HepG2 (cell line): ENCODE results near the gene EMP2. TPM values are rescaled to one million over a fixed set of nuclear protein-coding genes. Genes with fewer than 3 reads are reported as not detected.
A peak's percentile ranks its signal among the peaks of the same experiment; 100 is the strongest.

ENCODE experiments used
- AKAP8 ChIP-seq: sonication (generic); formaldehyde crosslinking; IDR thresholded peaks from 2 replicates; pipeline ENCODE4 v1.5.1; 2020; ENCODE audit warnings: mild to moderate bottlenecking, missing genetic modification reagents
- CCAR2 ChIP-seq: fragments of 200-400 bp; formaldehyde crosslinking; optimal IDR thresholded peaks from 2 replicates; pipeline ENCODE3; 2018; ENCODE audit warnings: low read depth, mild to moderate bottlenecking, low read length, moderate library complexity
- CEBPB ChIP-seq: IDR thresholded peaks from 2 replicates; pipeline ENCODE4 v1.6.1; 2011; ENCODE audit warnings: low read depth, low read length, improper control_type of control experiment, borderline replicate concordance
- DPF2 ChIP-seq: sonication (generic); formaldehyde crosslinking; IDR thresholded peaks from 2 replicates; pipeline ENCODE4 v1.4.0; 2020; ENCODE audit warnings: mild to moderate bottlenecking, low read depth, missing genetic modification reagents, borderline replicate concordance
- EHMT2 ChIP-seq: fragments of 200-600 bp; sonication (generic); IDR thresholded peaks from 2 replicates; pipeline ENCODE4 v1.7.0; 2017; ENCODE audit warnings: antibody characterized with exemption, low read depth, low read length, borderline replicate concordance
- HMG20B ChIP-seq: conservative IDR thresholded peaks from 2 replicates; pipeline ENCODE4 v1.6.1; 2016; ENCODE audit warnings: missing genetic modification reagents, missing compliant biosample characterization
- MEIS2 ChIP-seq: sonication (generic); formaldehyde crosslinking; IDR thresholded peaks from 2 replicates; pipeline ENCODE4 v1.9.0; 2021; ENCODE audit warnings: mild to moderate bottlenecking, missing genetic modification reagents
- MIER2 ChIP-seq: IDR thresholded peaks from 2 replicates; pipeline ENCODE4 v1.6.1; 2016; ENCODE audit warnings: missing biosample characterization, missing genetic modification reagents
- MIER3 ChIP-seq: IDR thresholded peaks from 2 replicates; pipeline ENCODE4 v1.6.1; 2016; ENCODE audit warnings: missing compliant biosample characterization, borderline replicate concordance
- NR2F2 ChIP-seq: IDR thresholded peaks from 2 replicates; pipeline ENCODE4 v1.6.1; 2012; ENCODE audit warnings: low read depth, inconsistent platforms, borderline replicate concordance
- PRPF4 ChIP-seq: fragments of 200-400 bp; formaldehyde crosslinking; IDR thresholded peaks from 2 replicates; pipeline ENCODE4 v1.6.1; 2016; ENCODE audit warnings: low read length, low read depth; ENCODE audit not compliant: poor library complexity, severe bottlenecking
- RAD51 ChIP-seq: fragments of 450-650 bp; IDR thresholded peaks from 2 replicates; pipeline ENCODE4 v1.6.1; 2016; ENCODE audit warnings: borderline replicate concordance
- SMAD3 ChIP-seq: sonication (generic); formaldehyde crosslinking; IDR thresholded peaks from 2 replicates; pipeline ENCODE4 v1.4.0; 2020; ENCODE audit warnings: missing genetic modification reagents
- SOX6 ChIP-seq, 2 experiments: fragments of 450-650 bp in 1 of 2; sonication (generic) in 1 of 2; formaldehyde crosslinking in 1 of 2; IDR thresholded peaks; 2 replicates each; pipeline versions ENCODE4 v1.4.0 to v1.6.1; 2017 to 2020; ENCODE audit warnings: antibody characterized with exemption in 1 of 2, mild to moderate bottlenecking in 1 of 2, missing genetic modification reagents in 1 of 2
- SSRP1 ChIP-seq: IDR thresholded peaks from 2 replicates; pipeline ENCODE4 v1.6.1; 2016; ENCODE audit warnings: control low read depth
- TBP ChIP-seq: sonication (generic); formaldehyde crosslinking; IDR thresholded peaks from 2 replicates; pipeline ENCODE4 v1.5.0; 2020; ENCODE audit warnings: missing genetic modification reagents
- TSC22D2 ChIP-seq: sonication (generic); formaldehyde crosslinking; IDR thresholded peaks from 2 replicates; pipeline ENCODE4 v1.5.1; 2020; ENCODE audit warnings: missing genetic modification reagents, mild to moderate bottlenecking, borderline replicate concordance
- ZNF230 ChIP-seq: sonication (generic); formaldehyde crosslinking; IDR thresholded peaks from 2 replicates; pipeline ENCODE4 v1.4.0; 2020; ENCODE audit warnings: mild to moderate bottlenecking, missing genetic modification reagents
- ZNF547 ChIP-seq: sonication (generic); formaldehyde crosslinking; IDR thresholded peaks from 2 replicates; pipeline ENCODE4 v1.5.1; 2020; ENCODE audit warnings: mild to moderate bottlenecking, missing genetic modification reagents
- ZNF549 ChIP-seq: sonication (generic); formaldehyde crosslinking; IDR thresholded peaks from 2 replicates; pipeline ENCODE4 v1.5.0; 2020; ENCODE audit warnings: missing genetic modification reagents
- ZNF607 ChIP-seq: sonication (generic); formaldehyde crosslinking; IDR thresholded peaks from 2 replicates; pipeline ENCODE4 v1.5.1; 2020; ENCODE audit warnings: missing genetic modification reagents, mild to moderate bottlenecking, borderline replicate concordance
- ZNF644 ChIP-seq: IDR thresholded peaks from 2 replicates; pipeline ENCODE4 v1.6.1; 2016; ENCODE audit warnings: low read depth
- ZNF7 ChIP-seq: IDR thresholded peaks from 2 replicates; pipeline ENCODE4 v1.6.1; 2016; ENCODE audit warnings: missing biosample characterization, missing genetic modification reagents
- ZNF703 ChIP-seq: sonication (generic); formaldehyde crosslinking; IDR thresholded peaks from 2 replicates; pipeline ENCODE4 v1.5.1; 2020; ENCODE audit warnings: missing genetic modification reagents, mild to moderate bottlenecking, moderate library complexity, borderline replicate concordance
- ZSCAN25 ChIP-seq: sonication (generic); formaldehyde crosslinking; IDR thresholded peaks from 2 replicates; pipeline ENCODE4 v1.8.0; 2022; ENCODE audit warnings: mild to moderate bottlenecking, missing genetic modification reagents
- polyA plus RNA-seq, 8 experiments: library from polyadenylated mRNA; depleted of rRNA in 3 of 8; stranded (reverse) in 7 of 8; unstranded in 1 of 8; fragments of >200 nt; fragmentation: Illumina TruSeq in 4 of 8; extraction: Trizol in 4 of 8; gene quantifications; 2 replicates each; pipeline versions ENCODE4 v1.2.1 to v1.2.3, GENCODE V29; 2011 to 2016; ENCODE audit warnings: low read depth in 4 of 8, missing spikeins in 1 of 8, mixed read lengths in 1 of 8; ENCODE audit not compliant: insufficient read depth in 1 of 8
- total RNA-seq, 5 experiments: library from RNA; depleted of rRNA; stranded (reverse); fragments of >200 nt; fragmentation: Illumina TruSeq; extraction: Trizol; gene quantifications; 2 replicates each; pipeline ENCODE4 v1.2.3, GENCODE V29; 2016; ENCODE audit warnings: low read depth in 1 of 5
- TF ChIP-seq, protein P1 (sequence below): IDR thresholded peaks from 2 replicates; pipeline ENCODE4 v1.6.1; 2012; ENCODE audit warnings: inconsistent platforms
- TF ChIP-seq, protein P2 (sequence below): sonication (generic); formaldehyde crosslinking; IDR thresholded peaks from 2 replicates; pipeline ENCODE4 v1.5.0; 2020; ENCODE audit warnings: mild to moderate bottlenecking, missing genetic modification reagents
- TF ChIP-seq, protein P3 (sequence below): sonication (generic); formaldehyde crosslinking; IDR thresholded peaks from 2 replicates; pipeline ENCODE4 v1.5.0; 2020; ENCODE audit warnings: missing genetic modification reagents

The EMP2 gene
- total and polyA plus RNA-seq, 2 of the 13 experiments (the other 11 are each of a cell fraction or from before 2014, with no cell fraction given) = 24.6 to 91.2 TPM

DNA sequence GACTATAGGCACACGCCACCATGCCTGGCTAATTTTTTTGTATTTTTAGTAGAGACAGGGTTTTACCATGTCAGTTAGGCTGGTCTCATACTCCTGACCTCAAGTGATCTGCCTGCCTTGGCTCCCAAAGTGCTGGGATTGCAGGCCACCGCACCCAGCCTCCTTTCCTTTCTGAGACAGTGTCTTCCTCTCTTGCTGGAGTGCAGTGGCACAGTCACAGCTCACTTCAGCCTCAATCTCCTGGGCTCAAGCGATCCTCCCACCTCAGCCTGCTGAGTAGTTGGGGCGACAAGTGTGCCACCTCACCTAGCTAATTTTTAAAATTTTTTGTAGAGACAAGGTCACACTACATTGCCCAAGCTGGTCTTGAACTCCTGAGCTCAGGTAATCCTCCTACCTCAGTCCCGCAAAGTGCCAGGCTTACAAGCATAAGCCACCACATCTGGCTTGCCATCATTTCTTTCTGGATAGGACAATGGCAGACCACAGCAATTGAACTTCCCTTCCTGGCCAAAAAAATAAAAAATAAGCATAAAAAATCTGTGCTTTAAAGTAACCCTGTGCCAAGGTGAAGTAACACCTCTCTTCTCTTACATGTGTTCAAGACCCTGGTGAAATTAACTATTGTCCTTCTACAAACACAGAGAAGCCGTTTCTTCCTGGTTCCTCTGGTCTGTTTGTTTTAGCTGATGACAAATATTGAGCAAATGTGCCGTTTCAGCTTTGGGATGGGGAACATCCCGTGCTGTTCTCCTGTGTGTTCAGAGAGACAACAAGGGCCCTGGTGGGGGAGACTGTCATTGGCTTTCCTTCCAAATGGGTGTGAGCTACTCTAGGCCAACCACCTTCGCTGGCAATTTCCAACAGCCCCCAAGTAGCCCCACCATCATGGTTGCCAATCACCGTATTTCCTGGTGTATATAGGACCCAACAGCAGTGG is 60.2 kb downstream of the EMP2 start (continued):
- TF ChIP-seq ZNF644 (CRISPR knock-in tag) = peak; percentile 75; the same call in 1 of the 2 replicates
- TF ChIP-seq MIER2 (CRISPR knock-in tag) = 0 out of 2 replicates have a peak, but pooled peaks have one; percentile 46
- 0 out of 2 replicates have a peak, but pooled peaks have one; percentile 45 for TF ChIP-seq ZNF547 (CRISPR knock-in tag)
- no peak for TF ChIP-seq TBP (CRISPR knock-in tag)
- no peak for TF ChIP-seq MEIS2 (CRISPR knock-in tag)
- TF ChIP-seq SMAD3 (CRISPR knock-in tag) = peak; percentile 83
- TF ChIP-seq CCAR2 = no peak
- TF ChIP-seq, protein P1, sequence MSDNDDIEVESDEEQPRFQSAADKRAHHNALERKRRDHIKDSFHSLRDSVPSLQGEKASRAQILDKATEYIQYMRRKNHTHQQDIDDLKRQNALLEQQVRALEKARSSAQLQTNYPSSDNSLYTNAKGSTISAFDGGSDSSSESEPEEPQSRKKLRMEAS = peak; percentile 52
- no peak for TF ChIP-seq ZNF7 (CRISPR knock-in tag)
- TF ChIP-seq ZNF703 = no peak
- TF ChIP-seq ZNF607 = peak; percentile 69; the same call in 1 of the 2 replicates
- TF ChIP-seq PRPF4 = peak; percentile 5
- TF ChIP-seq RAD51 = no peak
- peak; percentile 97 for TF ChIP-seq SSRP1 (CRISPR knock-in tag)
- TF ChIP-seq SOX6 (IDR thresholded peaks at IDR 0.05) = no peak
- TF ChIP-seq SOX6 (CRISPR knock-in tag; IDR thresholded peaks at IDR 0.05) = peak; percentile 96
- TF ChIP-seq EHMT2 = peak; percentile 74; the same call in 1 of the 2 replicates
- TF ChIP-seq HMG20B (CRISPR knock-in tag) = peak; percentile 71
- TF ChIP-seq, protein P2, sequence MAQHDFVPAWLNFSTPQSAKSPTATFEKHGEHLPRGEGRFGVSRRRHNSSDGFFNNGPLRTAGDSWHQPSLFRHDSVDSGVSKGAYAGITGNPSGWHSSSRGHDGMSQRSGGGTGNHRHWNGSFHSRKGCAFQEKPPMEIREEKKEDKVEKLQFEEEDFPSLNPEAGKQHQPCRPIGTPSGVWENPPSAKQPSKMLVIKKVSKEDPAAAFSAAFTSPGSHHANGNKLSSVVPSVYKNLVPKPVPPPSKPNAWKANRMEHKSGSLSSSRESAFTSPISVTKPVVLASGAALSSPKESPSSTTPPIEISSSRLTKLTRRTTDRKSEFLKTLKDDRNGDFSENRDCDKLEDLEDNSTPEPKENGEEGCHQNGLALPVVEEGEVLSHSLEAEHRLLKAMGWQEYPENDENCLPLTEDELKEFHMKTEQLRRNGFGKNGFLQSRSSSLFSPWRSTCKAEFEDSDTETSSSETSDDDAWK (CRISPR knock-in tag) = no peak
- TF ChIP-seq CEBPB = peak; percentile 75
- 0 out of 2 replicates have a peak, but pooled peaks have one; percentile 32 for TF ChIP-seq NR2F2
- no peak for TF ChIP-seq ZNF230 (CRISPR knock-in tag)
- TF ChIP-seq AKAP8 = no peak
- peak; percentile 38; the same call in 1 of the 2 replicates for TF ChIP-seq DPF2 (CRISPR knock-in tag)
- TF ChIP-seq, protein P3, sequence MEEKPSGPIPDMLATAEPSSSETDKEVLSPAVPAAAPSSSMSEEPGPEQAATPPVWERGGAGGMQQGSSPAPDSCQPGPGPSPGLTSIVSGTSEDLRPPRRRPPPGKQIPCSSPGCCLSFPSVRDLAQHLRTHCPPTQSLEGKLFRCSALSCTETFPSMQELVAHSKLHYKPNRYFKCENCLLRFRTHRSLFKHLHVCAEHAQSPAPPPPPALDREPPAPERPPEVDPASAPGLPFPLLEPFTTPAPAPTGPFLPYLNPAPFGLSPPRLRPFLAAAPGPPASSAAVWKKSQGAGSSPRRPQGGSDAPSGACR (CRISPR knock-in tag) = no peak
- TF ChIP-seq ZSCAN25 (CRISPR knock-in tag) = peak; percentile 74; the same call in 1 of the 2 replicates
- TF ChIP-seq ZNF549 = no peak
- TF ChIP-seq TSC22D2 = no peak
- TF ChIP-seq MIER3 = no peak
